ENCODE results near the gene RGPD3.
"Not testable (repeated sequence)": the region's sequence is repeated elsewhere in the genome, so short reads cannot be mapped to it uniquely, and the experiment has no call there.

RGPD3 gene

DNA sequence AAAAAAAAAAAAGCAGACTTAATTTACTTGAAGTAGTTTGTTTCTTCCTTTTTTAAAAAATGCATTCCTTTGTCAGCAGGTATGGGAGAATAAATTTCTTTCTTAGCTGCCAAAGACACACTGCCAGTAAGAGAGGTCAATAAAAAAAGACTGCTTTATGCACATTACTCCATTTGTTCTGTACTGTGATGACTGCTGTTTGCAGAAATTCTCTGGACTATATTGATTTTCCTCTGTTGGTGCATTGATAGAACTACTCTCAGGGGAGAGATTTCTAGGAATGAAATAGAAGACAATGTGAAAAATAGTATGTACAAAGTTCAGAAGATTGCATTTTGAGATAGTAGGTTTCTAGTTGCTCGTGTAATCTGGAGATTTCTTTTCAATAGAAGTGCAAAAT, 11.3 kb upstream of the RGPD3 start:
- not testable (repeated sequence) for DNase-seq

GRCh38 chr2:106477647-106478046, 9.4 kb upstream of the RGPD3 start:
- not testable (repeated sequence) for DNase-seq

- not testable (repeated sequence) for DNase-seq
These were observed 2.4 kb upstream of the RGPD3 start for GRCh38 chr2:106470658-106471057.

DNA sequence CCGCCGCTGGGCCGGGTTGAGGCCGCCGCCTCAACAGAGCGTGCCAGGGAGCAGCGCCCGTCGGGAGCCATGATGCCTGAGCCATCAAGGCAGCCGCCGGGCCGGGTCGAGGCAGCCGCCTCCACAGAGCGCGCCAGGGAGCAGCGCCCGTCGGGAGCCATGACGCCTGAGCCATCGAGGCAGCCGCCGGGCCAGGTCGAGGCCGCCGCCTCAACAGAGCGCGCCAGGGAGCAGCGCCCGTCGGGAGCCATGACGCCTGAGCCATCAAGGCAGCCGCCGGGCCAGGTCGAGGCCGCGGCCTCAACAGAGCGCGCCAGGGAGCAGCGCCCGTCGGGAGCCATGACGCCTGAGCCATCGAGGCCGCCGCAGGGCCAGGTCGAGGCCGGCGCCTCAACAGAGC, 697 bp downstream of the RGPD3 start:
- not testable (repeated sequence) for DNase-seq

DNA sequence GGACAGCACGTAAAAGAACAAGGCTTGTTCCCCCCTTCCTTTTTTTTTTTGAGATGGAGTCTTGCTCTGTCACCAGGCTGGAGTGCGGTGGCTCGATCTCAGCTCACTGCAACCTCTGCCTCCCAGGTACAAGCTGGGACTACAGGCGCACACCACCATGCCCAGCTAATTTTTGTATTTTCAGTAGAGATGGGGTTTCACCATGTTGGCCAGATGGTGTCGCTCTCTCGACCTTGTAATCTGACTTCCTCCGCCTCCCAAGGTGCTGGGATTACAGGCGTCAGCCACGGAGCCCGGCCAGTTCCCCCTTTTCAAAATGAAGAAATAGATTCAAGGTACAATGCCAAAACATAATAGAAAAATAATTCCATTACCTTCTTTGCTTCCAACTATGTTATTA, 6.3 kb downstream of the RGPD3 start:
- DNase-seq = not testable (repeated sequence)

DNA sequence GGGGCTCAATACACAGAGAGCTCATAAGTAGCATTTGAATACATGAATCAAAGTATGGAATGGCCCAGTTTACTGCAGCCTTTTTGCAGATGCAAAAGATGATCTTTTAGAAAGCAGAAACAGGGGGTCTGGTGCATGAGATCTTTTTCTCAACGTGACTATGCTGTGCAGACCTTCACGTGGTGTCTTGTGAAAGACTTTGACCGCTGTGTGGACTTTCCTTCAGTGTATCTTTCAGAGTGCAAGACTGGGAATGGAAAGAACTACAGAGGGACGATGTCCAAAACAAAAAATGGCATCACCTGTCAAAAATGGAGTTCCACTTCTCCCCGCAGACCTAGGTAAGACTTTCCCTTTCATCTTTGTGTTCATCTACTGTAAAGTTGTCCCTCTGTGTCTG, 77.5 kb downstream of the RGPD3 start:
- not testable (repeated sequence) for DNase-seq

DNA sequence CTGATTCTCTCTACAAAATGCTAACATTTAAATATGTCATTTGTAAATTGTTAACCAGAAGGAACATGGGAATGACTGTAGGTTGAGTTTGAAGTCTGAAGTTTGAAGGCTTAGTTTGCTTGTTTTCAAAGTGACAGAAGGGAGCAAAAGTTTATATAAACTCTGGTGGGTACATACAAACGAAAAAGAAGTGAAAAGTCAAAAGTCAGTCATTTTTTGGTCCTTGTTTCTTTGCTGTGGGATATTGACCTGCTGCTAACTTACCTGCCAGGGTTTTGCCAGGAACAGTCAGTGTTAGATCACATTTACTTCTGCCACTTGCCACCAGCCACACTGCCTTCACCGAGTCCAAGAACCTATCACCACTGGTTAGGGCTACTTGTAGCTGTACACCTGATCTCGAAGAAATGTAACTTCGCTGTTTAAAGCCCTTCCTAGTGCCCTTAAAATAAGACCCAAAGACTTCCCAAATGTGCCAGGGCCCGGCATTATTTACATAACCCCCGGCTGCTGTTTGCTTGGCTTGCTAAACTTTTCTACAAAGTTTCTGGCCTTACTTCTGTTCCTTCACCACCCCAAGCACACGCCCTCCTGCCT, 79.3 kb downstream of the RGPD3 start:
- not testable (repeated sequence) for DNase-seq

- DNase-seq = not testable (repeated sequence)
These were observed 83.7 kb downstream of the RGPD3 start for GRCh38 chr2:106384548-106384947.

GRCh38 chr2:106381867-106382266, 86.3 kb downstream of the RGPD3 start:
- DNase-seq = not testable (repeated sequence)

GRCh38 chr2:106379567-106379966, 88.6 kb downstream of the RGPD3 start:
- not testable (repeated sequence) for DNase-seq

DNA sequence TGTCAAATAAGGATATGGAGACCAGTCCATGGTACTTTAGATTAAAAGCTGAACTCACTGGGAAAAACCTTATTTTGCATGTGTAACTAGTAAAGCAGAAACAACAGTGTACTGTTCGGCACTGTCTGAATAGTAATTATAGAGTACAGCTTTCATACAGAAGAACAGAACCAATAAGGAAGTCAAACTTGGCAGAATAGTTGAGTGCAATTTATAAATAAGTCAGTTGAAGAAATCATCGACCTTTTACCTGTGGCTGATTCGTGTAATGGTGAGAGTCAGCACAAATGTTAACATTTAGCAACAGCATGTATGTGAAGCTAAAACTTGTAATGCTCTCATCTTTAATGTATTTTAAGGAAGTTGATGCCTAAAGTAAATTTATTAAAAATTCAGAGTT, 99.0 kb downstream of the RGPD3 start:
- not testable (repeated sequence) for DNase-seq

DNA sequence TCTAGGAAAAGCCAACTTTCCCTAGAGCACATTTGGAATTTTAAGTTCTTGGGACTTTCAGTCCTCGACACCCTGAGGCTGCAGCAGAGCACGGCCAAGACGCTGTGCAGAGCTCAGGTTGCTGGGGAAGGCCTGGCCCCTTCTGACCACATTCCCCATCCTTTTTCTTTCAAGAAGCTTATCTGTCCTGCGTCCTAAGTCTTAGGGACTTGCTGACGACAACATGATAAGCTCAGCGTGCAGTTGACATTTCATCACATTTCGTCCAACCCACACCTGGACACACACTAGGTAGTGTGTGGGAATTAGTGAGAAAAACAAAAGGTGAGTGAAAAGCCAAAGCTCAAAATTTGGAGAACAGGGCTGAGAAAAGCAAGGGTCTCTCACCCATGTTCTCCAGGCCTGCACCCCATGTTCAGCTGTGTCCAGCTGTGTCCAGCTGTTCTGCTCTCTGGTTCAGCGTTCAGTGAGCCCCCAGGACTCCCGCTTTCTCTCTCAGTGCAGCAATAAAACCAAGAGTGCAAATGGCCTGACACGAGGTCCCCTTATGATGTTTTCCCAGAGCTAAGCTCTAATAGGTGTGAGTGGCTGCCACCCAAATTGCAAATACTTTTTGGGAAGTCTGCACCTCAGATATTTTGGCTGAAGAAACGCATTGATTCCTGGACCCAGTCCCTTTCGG, 101.9 kb downstream of the RGPD3 start:
- no peak for DNase-seq

DNA sequence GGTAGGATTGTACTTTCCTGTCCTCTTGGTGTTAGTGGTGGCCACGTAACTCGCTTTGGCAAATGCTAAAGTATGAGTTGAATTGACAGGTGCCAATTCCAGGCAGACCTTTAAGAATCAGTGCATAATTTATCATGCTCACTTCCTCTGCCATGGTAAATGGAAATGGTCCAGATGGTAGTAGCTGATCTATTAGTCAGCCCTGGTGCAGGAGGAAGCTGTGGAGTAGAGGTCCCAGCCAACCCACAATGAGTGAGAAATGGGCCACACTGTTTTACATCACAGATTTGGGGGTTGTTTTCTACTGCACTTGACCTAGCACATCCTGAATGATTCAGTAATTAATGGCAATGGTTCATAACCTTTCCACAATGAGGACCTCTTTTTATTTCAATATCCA, 104.4 kb downstream of the RGPD3 start:
- DNase-seq = no peak

- DNase-seq = no peak
These were observed 105.4 kb downstream of the RGPD3 start for GRCh38 chr2:106362789-106363188.

GRCh38 chr2:106359512-106359911, 108.7 kb downstream of the RGPD3 start:
- DNase-seq = no peak

DNA sequence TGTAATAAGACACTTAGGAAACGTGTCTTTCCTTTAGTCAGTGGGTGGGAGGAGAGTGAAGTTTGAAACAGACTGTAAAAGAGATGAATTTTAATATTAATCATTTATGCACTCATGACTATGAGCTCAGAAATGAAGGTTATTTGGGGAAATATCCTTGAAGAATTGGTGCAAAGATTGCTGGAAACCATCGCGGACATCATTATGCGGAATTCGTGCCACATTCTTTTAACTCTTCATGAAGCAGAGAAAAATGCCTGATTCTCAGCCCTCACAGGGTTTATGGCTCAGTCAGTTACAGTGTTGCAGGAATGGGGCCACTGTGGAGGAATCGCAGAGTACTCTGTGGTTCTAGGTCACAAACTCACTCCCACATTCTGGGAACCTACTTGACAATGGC, 109.7 kb downstream of the RGPD3 start:
- no peak for DNase-seq

GRCh38 chr2:106358081-106358480, 110.1 kb downstream of the RGPD3 start:
- no peak for DNase-seq

DNA sequence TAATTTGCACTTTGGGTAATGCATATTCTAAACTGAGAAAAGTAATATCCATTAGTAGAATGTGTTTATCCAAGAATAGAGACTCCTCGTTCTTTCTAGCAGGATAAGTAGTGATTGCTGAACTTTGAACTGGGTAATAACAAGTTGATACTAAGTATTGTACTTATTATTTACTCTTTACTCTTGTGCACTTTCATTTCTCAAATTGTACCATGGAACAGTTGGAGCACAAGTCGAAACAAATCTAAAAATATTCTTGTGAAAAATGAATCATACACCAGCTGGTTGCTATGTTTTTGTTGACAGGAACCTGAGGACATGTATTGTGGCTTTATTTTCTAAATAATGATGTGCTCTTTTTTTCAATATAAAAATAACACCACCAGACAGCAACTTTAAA, 111.9 kb downstream of the RGPD3 start:
- no peak for DNase-seq

DNA sequence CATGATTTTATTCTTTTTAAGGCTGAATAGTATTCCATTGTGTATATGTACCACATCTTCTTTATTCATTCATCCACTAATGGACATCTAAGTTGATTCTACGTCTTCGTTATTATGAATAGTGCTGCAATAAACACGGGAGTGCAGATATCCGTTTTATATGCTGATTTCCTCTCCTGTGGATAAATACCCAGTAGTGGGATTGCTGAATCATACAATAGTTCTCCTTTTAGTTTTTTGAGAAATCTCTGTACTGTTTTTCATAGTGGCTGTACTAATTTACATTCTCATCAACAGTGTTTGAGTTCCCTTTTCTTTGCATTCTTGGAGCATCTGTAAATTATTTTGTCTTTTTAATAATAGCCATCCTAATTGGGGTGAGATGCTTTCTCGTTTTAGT, 114.5 kb downstream of the RGPD3 start:
- DNase-seq = no peak

DNA sequence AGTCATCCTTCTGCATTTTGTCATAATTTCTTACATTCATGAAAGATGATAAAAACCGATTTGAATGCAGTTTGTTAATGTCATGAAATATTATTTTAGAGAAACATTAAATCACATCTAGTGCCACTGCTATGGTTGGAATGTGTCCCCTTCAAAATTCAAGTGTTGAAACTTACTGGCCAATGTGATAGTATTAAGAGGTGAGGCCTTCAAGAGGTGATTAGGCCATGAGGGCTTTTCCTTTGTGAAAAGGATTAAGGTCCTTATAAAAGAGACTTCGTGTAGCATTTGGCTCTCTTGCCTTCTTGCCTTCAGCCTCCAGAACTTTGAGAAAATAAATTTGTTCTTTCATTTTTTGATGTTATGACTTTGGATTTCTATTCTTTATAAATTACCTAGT, 117.2 kb downstream of the RGPD3 start:
- DNase-seq = no peak

DNA sequence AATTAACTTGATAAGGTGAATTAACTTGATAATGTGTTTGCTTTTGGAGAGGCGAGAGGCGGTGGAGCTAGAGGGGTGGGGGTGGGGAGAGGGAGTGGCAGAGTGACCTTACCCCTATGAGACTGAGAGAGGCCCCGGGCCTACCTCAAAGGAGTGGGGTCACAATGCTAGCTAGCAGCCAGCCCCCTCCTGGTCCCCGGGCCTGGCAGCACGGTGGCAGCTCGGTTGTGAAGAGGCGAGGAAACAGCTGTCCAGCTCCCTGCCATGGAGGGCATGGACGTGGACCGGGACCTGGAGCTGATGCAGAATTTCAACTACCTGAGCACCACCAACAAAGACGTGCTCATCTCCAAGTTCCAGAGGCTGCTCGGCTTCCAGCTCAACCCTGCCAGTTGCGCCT, 123.9 kb downstream of the RGPD3 start:
- no peak for DNase-seq

DNA sequence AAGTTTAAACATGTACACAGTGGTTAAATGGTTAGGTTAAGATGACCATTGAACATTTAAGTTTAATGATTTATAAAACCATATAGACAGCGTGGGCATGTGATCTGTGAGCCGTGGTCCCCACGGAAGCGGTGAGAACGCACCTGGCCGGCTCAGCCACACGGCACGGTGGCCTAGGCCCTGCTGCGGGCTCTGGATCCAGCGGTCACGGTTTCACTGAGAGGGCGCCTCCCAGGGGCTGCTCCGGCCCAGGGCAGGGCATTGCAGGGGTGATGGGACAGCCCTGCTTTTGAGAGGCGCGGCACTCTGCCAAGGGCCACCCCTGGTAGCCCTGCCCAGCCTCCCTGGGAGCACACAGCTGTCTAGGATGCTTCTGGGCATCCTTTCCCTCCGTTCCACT, 124.9 kb downstream of the RGPD3 start:
- no peak for DNase-seq

DNA sequence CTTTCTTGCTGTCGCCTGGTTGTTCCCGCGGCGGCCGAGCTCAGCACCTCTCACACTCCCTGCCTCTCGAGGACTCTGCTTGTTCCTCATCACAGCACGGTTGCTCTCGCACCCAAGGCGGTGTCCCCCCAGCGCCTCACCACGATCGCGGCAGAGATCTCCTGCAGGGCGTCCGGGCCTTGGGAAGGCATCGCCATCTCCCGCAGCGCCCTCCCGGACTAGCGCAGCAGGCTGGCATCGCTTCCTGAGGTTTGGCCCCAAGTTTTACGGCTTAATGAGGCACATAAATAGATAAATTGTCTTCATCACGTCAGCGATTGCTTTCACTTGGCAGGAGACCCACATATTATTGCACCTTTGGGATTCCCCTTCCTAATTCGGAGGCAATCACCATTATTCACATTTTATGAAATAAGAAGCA, 125.4 kb downstream of the RGPD3 start:
- no peak for DNase-seq

- DNase-seq = no peak
These were observed 126.5 kb downstream of the RGPD3 start for GRCh38 chr2:106341666-106342065.

All from DMS153 (cell line).